IPS DF 4.7 (cell line): Measurements from ENCODE around the gene ATL2.
"Not testable (repeated sequence)": the region's sequence is repeated elsewhere in the genome, so short reads cannot be mapped to it uniquely, and the experiment has no call there.

Source experiments
- DNase-seq: peaks from one replicate; pipeline ENCODE4 v3.0.0-alpha.2; 2013; ENCODE audit warnings: low spot score; ENCODE audit errors: extremely low read depth

ATL2 gene

GRCh38 chr2:38274286-38275276, 102.5 kb downstream of the ATL2 start:
- peak; percentile 44 for DNase-seq

GRCh38 chr2:38271697-38272096, 105.4 kb downstream of the ATL2 start:
- no peak for DNase-seq

- no peak for DNase-seq
Measured at GRCh38 chr2:38269421-38269820, 107.7 kb downstream of the ATL2 start.

GRCh38 chr2:38268691-38269327, 108.3 kb downstream of the ATL2 start:
- DNase-seq = no peak

GRCh38 chr2:38268001-38268400, 109.1 kb downstream of the ATL2 start:
- no peak for DNase-seq

- DNase-seq = no peak
Measured at GRCh38 chr2:38267270-38267925, 109.7 kb downstream of the ATL2 start.

GRCh38 chr2:38266382-38267061, 110.6 kb downstream of the ATL2 start:
- no peak for DNase-seq

- DNase-seq = no peak
Measured at GRCh38 chr2:38265461-38265860, 111.6 kb downstream of the ATL2 start.

GRCh38 chr2:38264396-38265221, 112.5 kb downstream of the ATL2 start:
- DNase-seq = no peak

GRCh38 chr2:38263293-38263692, 113.8 kb downstream of the ATL2 start:
- no peak for DNase-seq

- no peak for DNase-seq
Measured at GRCh38 chr2:38262069-38262871, 114.8 kb downstream of the ATL2 start.

- no peak for DNase-seq
Measured at GRCh38 chr2:38261569-38262068, 115.5 kb downstream of the ATL2 start.

- DNase-seq = no peak
Measured at GRCh38 chr2:38260972-38261371, 116.1 kb downstream of the ATL2 start.

- DNase-seq = no peak
Measured at GRCh38 chr2:38260469-38260868, 116.6 kb downstream of the ATL2 start.

- DNase-seq = no peak
Measured at GRCh38 chr2:38259311-38259710, 117.8 kb downstream of the ATL2 start.

- DNase-seq = not testable (repeated sequence)
Measured at GRCh38 chr2:38257680-38258079, 119.4 kb downstream of the ATL2 start.

- no peak for DNase-seq
Measured at GRCh38 chr2:38256610-38257009, 120.5 kb downstream of the ATL2 start.

GRCh38 chr2:38255211-38255610, 121.9 kb downstream of the ATL2 start:
- no peak for DNase-seq

- no peak for DNase-seq
Measured at GRCh38 chr2:38254796-38255195, 122.3 kb downstream of the ATL2 start.

GRCh38 chr2:38251940-38252339, 125.1 kb downstream of the ATL2 start:
- DNase-seq = no peak
